ENCODE results near the gene CEP85. TPM values are rescaled to one million over a fixed set of nuclear protein-coding genes. Genes with fewer than 3 reads are reported as not detected.
A peak's percentile ranks its signal among the peaks of the same experiment; 100 is the strongest.

The CEP85 gene
- total RNA-seq, 4 donors from 2014 or later, result 28.5 to 61.6 (median 41.3) TPM

DNA sequence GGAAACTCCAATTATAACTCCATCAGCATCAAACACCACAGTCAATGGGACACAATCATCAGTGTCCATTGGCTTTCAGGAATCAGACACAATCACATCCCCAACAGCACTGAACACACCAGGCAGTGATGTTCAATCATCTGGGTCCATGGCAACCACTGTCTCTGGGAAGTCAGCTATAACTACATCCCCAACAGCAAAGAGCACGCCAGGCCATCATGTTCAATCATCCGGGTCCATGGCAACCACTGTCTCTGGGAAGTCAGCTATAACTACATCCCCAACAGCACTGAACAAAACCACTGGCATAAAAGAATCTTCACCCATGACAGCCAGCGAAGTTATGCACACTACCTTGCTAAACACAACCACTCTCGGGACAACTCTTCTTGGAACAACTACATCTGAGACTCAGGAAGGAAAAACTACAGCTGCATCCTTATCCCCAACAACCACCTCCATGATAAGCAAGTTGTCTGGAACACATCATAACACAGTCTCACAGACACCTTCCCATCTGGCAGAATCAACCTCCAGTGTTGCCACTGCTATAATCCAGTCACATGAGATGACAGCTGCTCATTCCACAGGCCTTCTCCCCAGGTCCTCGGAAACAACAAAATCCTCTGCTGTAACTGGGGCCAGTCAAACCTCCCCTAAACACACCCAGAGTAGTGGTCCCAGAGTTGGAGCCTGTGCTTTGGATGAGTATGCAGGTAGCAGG lies 23.7 kb upstream of the CEP85 start:
- DNase-seq, result no peak
- no peak for TF ChIP-seq POLR2A (IDR thresholded peaks at IDR 0.05)
- TF ChIP-seq, protein P1, sequence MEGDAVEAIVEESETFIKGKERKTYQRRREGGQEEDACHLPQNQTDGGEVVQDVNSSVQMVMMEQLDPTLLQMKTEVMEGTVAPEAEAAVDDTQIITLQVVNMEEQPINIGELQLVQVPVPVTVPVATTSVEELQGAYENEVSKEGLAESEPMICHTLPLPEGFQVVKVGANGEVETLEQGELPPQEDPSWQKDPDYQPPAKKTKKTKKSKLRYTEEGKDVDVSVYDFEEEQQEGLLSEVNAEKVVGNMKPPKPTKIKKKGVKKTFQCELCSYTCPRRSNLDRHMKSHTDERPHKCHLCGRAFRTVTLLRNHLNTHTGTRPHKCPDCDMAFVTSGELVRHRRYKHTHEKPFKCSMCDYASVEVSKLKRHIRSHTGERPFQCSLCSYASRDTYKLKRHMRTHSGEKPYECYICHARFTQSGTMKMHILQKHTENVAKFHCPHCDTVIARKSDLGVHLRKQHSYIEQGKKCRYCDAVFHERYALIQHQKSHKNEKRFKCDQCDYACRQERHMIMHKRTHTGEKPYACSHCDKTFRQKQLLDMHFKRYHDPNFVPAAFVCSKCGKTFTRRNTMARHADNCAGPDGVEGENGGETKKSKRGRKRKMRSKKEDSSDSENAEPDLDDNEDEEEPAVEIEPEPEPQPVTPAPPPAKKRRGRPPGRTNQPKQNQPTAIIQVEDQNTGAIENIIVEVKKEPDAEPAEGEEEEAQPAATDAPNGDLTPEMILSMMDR (IDR thresholded peaks at IDR 0.05 in 4 of 5, conservative IDR thresholded peaks at IDR 0.05 in 1 of 5), result no peak
- Histone ChIP-seq H3K27me3 (no peaks in the 10 kb centered on the region), H3K27ac (no peak overlapping the region), H3K4me3 (no peak overlapping the region), H3K9me3 (no peaks in the 10 kb centered on the region), H3K36me3 (no peaks in the 10 kb centered on the region), H3K4me1 (no peaks in the 10 kb centered on the region)
- in situ Hi-C loops (cut with MboI; ENCODE audit: low sequenced_read_pairs in 4 of 4) (no loop called here), intact Hi-C loops (cut with DNase I; ENCODE audit: low total_unique reads) (no loop called here)
- ATAC-seq, result peak; percentile 53 to 69

DNA sequence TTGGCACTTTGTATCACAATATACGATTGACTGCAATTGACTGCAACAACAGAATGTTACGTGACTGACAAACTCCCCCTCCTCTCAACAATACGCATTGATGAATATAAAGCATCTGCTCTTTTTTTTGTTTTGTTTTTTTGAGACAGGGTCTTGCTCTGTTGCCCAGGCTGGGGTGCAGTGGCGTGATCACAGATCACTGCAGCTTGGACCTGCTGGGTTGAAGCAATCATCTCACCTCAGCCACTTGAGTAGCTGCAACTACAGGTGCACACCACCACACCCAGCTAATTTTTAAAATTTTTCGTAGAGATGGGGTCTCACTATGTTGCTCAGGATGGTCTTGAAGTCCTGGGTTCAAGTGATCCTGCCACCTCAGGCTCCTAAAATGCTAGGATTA lies 21.3 kb upstream of the CEP85 start:
- TF ChIP-seq, protein P1 (IDR thresholded peaks at IDR 0.05 in 4 of 5, conservative IDR thresholded peaks at IDR 0.05 in 1 of 5), result no peak
- TF ChIP-seq POLR2A (IDR thresholded peaks at IDR 0.05), result no peak
- H3K36me3 ChIP-seq, result no peaks in the 10 kb centered on the region
- H3K4me1 ChIP-seq, result no peaks in the 10 kb centered on the region
- H3K9me3 ChIP-seq, result no peaks in the 10 kb centered on the region
- H3K4me3 ChIP-seq, result no peak overlapping the region
- no peaks in the 10 kb centered on the region for H3K27me3 ChIP-seq
- ATAC-seq (no peak), DNase-seq (no peak)
- in situ Hi-C loops (cut with MboI; ENCODE audit: low sequenced_read_pairs in 4 of 4) (no loop called here), intact Hi-C loops (cut with DNase I; ENCODE audit: low total_unique reads) (no loop called here)
- no peak overlapping the region for H3K27ac ChIP-seq

DNA sequence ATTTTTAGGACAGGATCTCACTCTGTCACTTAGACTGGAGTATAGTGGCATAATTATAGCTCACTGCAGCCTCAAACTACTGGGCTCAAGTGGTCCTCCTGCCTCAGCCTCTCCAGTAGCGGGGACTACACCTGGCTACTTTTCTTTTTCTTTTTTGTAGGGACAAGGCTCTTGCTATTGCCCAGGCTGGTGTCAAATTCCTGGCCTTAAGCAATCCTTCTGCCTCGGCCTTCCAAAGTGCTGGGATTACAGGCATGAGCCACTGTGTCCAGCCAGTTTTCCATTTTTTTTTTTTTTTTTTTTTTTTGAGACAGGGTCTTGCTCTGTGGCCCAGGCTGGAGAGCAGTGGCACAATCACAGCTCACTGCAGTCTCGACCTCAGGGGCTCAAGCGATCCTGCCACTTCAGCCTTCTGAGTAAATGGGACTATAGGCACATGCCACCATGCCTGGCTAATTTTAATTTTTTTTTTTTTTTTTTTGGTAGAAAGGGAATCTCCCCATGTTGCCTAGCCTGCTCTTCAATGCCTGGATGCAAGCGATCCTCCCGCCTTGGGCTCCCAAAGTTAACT lies 20.6 kb upstream of the CEP85 start:
- peaks cover 0 to 3% of the 10 kb centered on the region in 2 donors for H3K4me1 ChIP-seq
- ATAC-seq (peak in 1 of 2 donors; percentile 64), DNase-seq (peak in 1 of 2 donors; percentile 27)
- TF ChIP-seq, protein P1 (IDR thresholded peaks at IDR 0.05 in 4 of 5, conservative IDR thresholded peaks at IDR 0.05 in 1 of 5), result no peak
- TF ChIP-seq POLR2A (IDR thresholded peaks at IDR 0.05), result no peak
- H3K27ac ChIP-seq, result no peak overlapping the region
- intact Hi-C loops (cut with DNase I; ENCODE audit: low total_unique reads), result no loop called here
- no peaks in the 10 kb centered on the region for H3K36me3 ChIP-seq
- no peak overlapping the region for H3K4me3 ChIP-seq
- in situ Hi-C loops (cut with MboI; ENCODE audit: low sequenced_read_pairs in 4 of 4), result no loop called here
- H3K27me3 ChIP-seq, result no peaks in the 10 kb centered on the region
- no peaks in the 10 kb centered on the region for H3K9me3 ChIP-seq

DNA sequence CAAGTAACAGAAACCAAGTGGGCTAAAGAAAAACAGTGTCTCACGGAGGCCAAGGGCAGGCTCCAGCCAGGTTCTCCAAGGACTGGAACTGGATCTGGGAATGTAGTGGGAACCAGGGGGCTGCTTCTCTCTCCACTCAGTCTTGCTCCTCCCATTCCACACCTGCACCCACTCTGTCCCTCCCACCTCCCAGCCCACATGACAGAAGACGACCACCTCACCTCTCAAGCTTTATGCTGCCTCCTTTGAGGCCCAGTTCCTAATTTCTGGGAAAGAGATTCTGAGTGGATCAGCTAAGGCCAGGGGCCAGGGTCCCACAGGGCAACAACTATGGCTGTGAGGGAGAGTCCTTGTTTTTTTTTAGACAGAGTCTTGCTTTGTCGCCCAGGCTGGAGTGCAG lies 18.8 kb upstream of the CEP85 start:
- intact Hi-C loops (cut with DNase I; ENCODE audit: low total_unique reads), result no loop called here
- H3K36me3 ChIP-seq, result no peaks in the 10 kb centered on the region
- H3K9me3 ChIP-seq, result no peaks in the 10 kb centered on the region
- ATAC-seq, result no peak
- DNase-seq, result no peak
- peaks cover 0 to 6% of the 10 kb centered on the region in 2 donors for H3K4me1 ChIP-seq
- H3K4me3 ChIP-seq, result no peak overlapping the region
- H3K27ac ChIP-seq, result no peak overlapping the region
- no peaks in the 10 kb centered on the region for H3K27me3 ChIP-seq
- in situ Hi-C loops (cut with MboI; ENCODE audit: low sequenced_read_pairs in 4 of 4), result no loop called here
- no peak for TF ChIP-seq POLR2A (IDR thresholded peaks at IDR 0.05)
- TF ChIP-seq, protein P1 (IDR thresholded peaks at IDR 0.05 in 4 of 5, conservative IDR thresholded peaks at IDR 0.05 in 1 of 5), result no peak
